ENCODE data around the gene ERN1. TPM values are rescaled to one million over a fixed set of nuclear protein-coding genes. Genes with fewer than 3 reads are reported as not detected.

Gene ERN1
- total RNA-seq, 4 donors from 2014 or later: 9.7 to 27.5 (median 13.8) TPM

DNA sequence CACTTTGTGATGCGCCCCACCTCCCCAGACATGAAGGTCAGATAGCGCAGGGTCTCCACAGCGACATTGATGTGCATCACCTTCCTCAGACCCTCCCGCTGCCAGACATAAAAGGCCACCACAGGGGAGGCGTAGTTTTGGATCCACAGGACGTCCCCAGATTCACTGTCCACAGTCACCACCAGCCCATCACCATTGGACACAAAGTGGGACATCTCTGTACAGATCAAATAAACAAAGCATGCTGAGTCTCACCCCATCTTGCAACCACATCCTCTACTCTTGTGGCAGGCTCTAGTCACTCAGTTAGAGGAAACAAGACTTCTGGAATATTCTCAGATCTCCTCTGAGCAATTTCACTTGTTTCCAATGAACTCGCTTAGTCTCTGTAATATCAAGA lies 63.2 kb downstream of the ERN1 start:
- intact Hi-C loops (cut with DNase I; ENCODE audit: low total_unique reads): no loop called here
- H3K4me3 ChIP-seq: no peak overlapping the region
- H3K4me1 ChIP-seq: no peaks in the 10 kb centered on the region
- no peak for DNase-seq
- H3K9me3 ChIP-seq: peaks cover 0 to 5% (median 3%) of the 10 kb centered on the region in 3 donors
- TF ChIP-seq POLR2A (IDR thresholded peaks at IDR 0.05): no peak
- TF ChIP-seq CTCF (IDR thresholded peaks at IDR 0.05 in 4 of 5, conservative IDR thresholded peaks at IDR 0.05 in 1 of 5): no peak
- H3K27me3 ChIP-seq: no peaks in the 10 kb centered on the region
- in situ Hi-C loops (cut with MboI; ENCODE audit: low sequenced_read_pairs in 4 of 4): loop anchor here in 1 of 4 donors (25.0 kb wide), 1 partner anchor 221 kb away; no protein-coding TSS in a partner anchor
- ATAC-seq: no peak
- H3K36me3 ChIP-seq: peaks cover 5 to 52% of the 10 kb centered on the region in 2 donors
- no peak overlapping the region for H3K27ac ChIP-seq

DNA sequence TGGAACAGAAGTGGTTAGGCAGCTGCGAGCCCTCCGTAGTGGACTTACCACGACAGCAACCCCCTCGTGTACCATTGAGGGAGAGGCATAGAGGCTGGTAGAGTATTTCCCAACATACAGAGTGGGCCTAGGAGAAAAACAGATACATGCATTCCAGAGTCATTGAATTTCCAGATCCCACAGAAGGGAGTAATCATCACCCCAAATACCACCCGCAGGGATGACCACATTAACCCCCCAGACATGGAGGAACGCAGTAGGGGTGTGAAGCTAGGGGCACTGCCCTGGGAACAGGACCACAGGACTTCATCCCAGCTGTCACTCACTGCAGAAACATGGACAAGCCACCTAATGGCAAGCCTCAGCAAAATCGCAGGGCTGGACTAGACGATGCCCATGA lies 64.8 kb downstream of the ERN1 start:
- no peak overlapping the region for H3K27ac ChIP-seq
- TF ChIP-seq POLR2A (IDR thresholded peaks at IDR 0.05): no peak
- no peak for TF ChIP-seq CTCF (IDR thresholded peaks at IDR 0.05 in 4 of 5, conservative IDR thresholded peaks at IDR 0.05 in 1 of 5)
- no peaks in the 10 kb centered on the region for H3K4me1 ChIP-seq
- peaks cover 5 to 36% of the 10 kb centered on the region in 2 donors for H3K36me3 ChIP-seq
- DNase-seq (no peak), ATAC-seq (no peak)
- intact Hi-C loops (cut with DNase I; ENCODE audit: low total_unique reads): no loop called here
- peaks cover 0 to 5% (median 0%) of the 10 kb centered on the region in 3 donors for H3K9me3 ChIP-seq
- no peaks in the 10 kb centered on the region for H3K27me3 ChIP-seq
- in situ Hi-C loops (cut with MboI; ENCODE audit: low sequenced_read_pairs in 4 of 4): loop anchor here in 1 of 4 donors (25.0 kb wide), 1 partner anchor 222 kb away; no protein-coding TSS in a partner anchor
- H3K4me3 ChIP-seq: no peak overlapping the region

DNA sequence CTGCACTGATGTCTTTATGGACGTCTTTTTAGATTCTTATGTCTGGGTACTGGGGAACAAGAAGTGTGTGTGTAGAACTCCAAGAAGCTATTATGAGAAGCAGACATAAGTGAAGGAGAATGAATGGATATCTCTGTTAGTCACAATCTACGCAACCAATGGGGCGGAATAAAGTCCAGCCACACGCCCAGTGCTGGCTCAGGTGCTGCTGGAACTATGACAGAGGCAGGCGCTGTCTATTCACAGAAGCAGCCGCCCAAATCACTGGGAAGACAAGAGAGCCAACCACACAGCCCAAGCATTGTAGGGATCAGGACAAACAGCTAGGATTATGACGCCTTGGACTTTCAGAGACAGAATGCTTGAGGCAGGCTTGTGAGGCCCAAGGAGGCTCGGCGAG lies 65.6 kb downstream of the ERN1 start:
- intact Hi-C loops (cut with DNase I; ENCODE audit: low total_unique reads): loop anchor here (1.0 kb wide), 1 partner anchor 35 kb away; no protein-coding TSS in a partner anchor
- Histone ChIP-seq H3K36me3 (peaks cover 5 to 28% of the 10 kb centered on the region in 2 donors), H3K4me1 (no peaks in the 10 kb centered on the region), H3K27me3 (no peaks in the 10 kb centered on the region), H3K4me3 (no peak overlapping the region), H3K27ac (no peak overlapping the region), H3K9me3 (peaks cover 0 to 1% (median 0%) of the 10 kb centered on the region in 3 donors)
- ATAC-seq: no peak
- in situ Hi-C loops (cut with MboI; ENCODE audit: low sequenced_read_pairs in 4 of 4): loop anchor here in 1 of 4 donors (25.0 kb wide), 1 partner anchor 223 kb away; no protein-coding TSS in a partner anchor
- DNase-seq: no peak
- TF ChIP-seq POLR2A (IDR thresholded peaks at IDR 0.05): no peak
- no peak for TF ChIP-seq CTCF (IDR thresholded peaks at IDR 0.05 in 4 of 5, conservative IDR thresholded peaks at IDR 0.05 in 1 of 5)

DNA sequence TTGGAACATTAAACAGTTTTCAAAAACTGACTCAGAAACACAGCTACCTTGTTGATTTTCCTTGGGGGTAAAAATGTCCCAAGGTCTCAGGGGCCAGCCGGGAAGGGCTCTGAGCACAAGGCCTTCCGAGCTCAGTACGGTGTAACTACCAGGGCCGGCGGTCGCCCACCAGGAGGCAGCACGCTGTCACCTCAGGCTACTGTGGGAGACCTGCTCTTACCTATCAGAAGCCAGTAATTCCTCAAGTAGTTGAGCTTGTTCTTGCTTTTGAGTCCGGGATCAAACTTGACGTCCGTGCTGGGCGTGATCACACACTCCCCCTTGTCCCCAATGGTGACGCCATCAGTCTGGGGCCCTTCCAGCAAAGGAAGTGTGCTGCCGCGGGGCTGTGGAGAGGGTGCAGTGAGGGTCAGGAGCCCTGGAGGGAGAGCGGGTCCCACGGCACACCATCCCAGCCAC lies 66.1 kb downstream of the ERN1 start:
- Histone ChIP-seq H3K27me3 (no peaks in the 10 kb centered on the region), H3K4me1 (no peaks in the 10 kb centered on the region), H3K36me3 (peaks cover 2 to 28% of the 10 kb centered on the region in 2 donors), H3K4me3 (no peak overlapping the region), H3K9me3 (no peaks in the 10 kb centered on the region), H3K27ac (no peak overlapping the region)
- ATAC-seq (no peak), DNase-seq (peak in 1 of 2 donors; percentile 28)
- in situ Hi-C loops (cut with MboI; ENCODE audit: low sequenced_read_pairs in 4 of 4): loop anchor here in 1 of 4 donors (25.0 kb wide), 1 partner anchor 224 kb away; no protein-coding TSS in a partner anchor
- intact Hi-C loops (cut with DNase I; ENCODE audit: low total_unique reads): loop anchor here (1.0 to 2.0 kb wide), 2 partner anchors 36 to 67 kb away; partner anchors contain the start of gene ERN1
- TF ChIP-seq POLR2A (IDR thresholded peaks at IDR 0.05): no peak
- TF ChIP-seq CTCF (IDR thresholded peaks at IDR 0.05 in 4 of 5, conservative IDR thresholded peaks at IDR 0.05 in 1 of 5): peak in 3 of 5 experiments; percentile 40 to 55 (median 49)

Data from gastrocnemius medialis (tissue), 4 donors.